Psoas muscle (tissue), 8 donors: Measurements from ENCODE around the gene PRKCH. TPM values are rescaled to one million over a fixed set of nuclear protein-coding genes. Genes with fewer than 3 reads are reported as not detected.

Experiments used
- ATAC-seq, 4 donors: fragments of 200-7000 bp; cut with Tn5 transposase; one replicate each; pipeline ENCODE4 v1.9.1; 2020; ENCODE audit warnings: moderate library complexity in 3 of 4, mild to moderate bottlenecking in 2 of 4
- DNase-seq, 2 donors: peaks; one replicate each; pipeline ENCODE4 v3.0.0-alpha.2; 2020
- H3K27ac ChIP-seq: fragments of 200-600 bp; one replicate; pipeline ENCODE4 v1.8.0; 2022
- H3K27me3 ChIP-seq, 3 donors: fragments of 200-600 bp in 1 of 3; one replicate each; pipeline versions ENCODE4 v1.6.1 to v1.8.0; 2013 to 2022; ENCODE audit warnings: low read length in 2 of 3, mild to moderate bottlenecking in 2 of 3, moderate library complexity in 1 of 3; ENCODE audit not compliant: insufficient read depth in 3 of 3
- H3K36me3 ChIP-seq, 2 donors: fragments of 200-600 bp in 1 of 2; one replicate each; pipeline versions ENCODE4 v1.6.1 to v1.8.0; 2013 to 2022; ENCODE audit warnings: low read depth in 1 of 2, mild to moderate bottlenecking in 1 of 2, moderate library complexity in 1 of 2; ENCODE audit not compliant: insufficient read depth in 1 of 2
- H3K4me1 ChIP-seq: fragments of 200-600 bp; one replicate; pipeline ENCODE4 v1.8.0; 2022
- H3K4me3 ChIP-seq: fragments of 200-600 bp; one replicate; pipeline ENCODE4 v1.8.0; 2022; ENCODE audit warnings: mild to moderate bottlenecking
- H3K9me3 ChIP-seq: fragments of 200-600 bp; one replicate; pipeline ENCODE4 v1.8.0; 2022
- WGBS, 3 donors: extraction: QIAGEN DNeasy Blood & Tissue Kit; methylation state at CpG; one replicate each; pipeline versions ENCODE4 v1.1.6 to v1.1.7; 2013; 5-methylcytosine and 5-hydroxymethylcytosine counted together
- intact Hi-C, 2 donors: fragments of 100-400 bp; cut with DNase I; formaldehyde crosslinking; loops; one replicate each; pipeline versions ENCODE4 v1.11.0 to v1.14.2; 2022
- polyA plus RNA-seq, 3 donors: library from polyadenylated mRNA; stranded (reverse); fragments of 200-250 nt; gene quantifications; one replicate each; pipeline ENCODE4 v1.2.3, GENCODE V29; 2013
- total RNA-seq, 4 donors: library from RNA; stranded (reverse); fragmentation: NEBNext Ultra II Directional in 2 of 4; extraction: Animal tissue kit (Norgen Biotek cat#: 25700) in 2 of 4; gene quantifications; one replicate each; pipeline versions ENCODE4 v1.2.1 to v1.2.4, GENCODE V29; 2021 to 2023
- TF ChIP-seq, protein P1 (sequence below): fragments of 200-600 bp; IDR thresholded peaks from one replicate; pipeline ENCODE4 v1.8.0; 2022; ENCODE audit warnings: antibody characterized with exemption
- donor health status: healthy with polysubstance abuse.
- donor health status: DM: no; HTN: no; CAD: no; lungs with moderate emphysema.
- donor health status: Bipolar disorder and iron deficiency.
- donor health status: healthy.
- donor health status: DM: yes; HTN: yes; CAD: no.
- donor health status: DM: no; HTN: no; CAD: no.
- donor health status: DM: no; HTN: no; CAD: no.
- donor health status: DM: yes; HTN: yes; CAD: no.

The PRKCH gene
- total and polyA plus RNA-seq, 7 donors = 5.9 to 17.9 (median 11.1) TPM

DNA sequence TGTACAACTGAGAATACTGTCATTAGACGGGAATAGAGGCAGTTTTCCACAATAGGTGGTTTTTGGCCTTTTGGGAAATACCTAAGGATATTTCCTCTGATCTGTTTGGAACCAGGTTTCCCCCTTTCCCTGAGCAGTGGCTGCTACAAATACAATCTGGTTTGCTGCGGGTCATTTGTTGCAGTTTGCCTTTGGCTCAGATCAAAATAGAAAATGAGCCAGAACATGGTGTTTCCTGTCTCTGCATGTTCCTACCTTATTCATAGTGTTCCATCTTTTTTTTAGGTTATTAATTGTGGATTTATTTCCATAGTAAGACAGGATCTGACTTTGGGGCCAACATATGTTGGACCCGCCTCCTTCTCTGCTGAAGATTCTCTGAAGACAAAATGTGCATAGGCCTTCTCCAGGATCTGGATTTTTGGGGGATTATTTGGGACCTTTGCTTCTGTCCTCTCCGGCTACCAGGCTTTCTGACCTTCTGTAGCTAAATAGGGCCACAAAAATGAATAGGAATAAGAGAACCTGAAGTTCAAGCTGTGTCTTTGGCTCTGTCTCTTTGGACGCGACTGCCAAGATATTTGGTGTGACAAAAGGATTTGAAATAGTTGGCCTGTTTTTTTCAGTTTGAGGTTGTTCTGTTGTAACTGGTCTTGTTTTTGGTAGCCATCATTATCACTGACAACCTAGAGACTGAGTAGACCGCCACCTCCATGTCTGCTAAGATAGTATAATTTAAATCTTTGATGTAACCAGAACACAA lies 146.9 kb downstream of the PRKCH start:
- intact Hi-C loops = loop anchor here in 1 of 2 donors (10.0 kb wide), 1 partner anchor 657 kb away; no protein-coding TSS in a partner anchor
- DNase-seq (no peak), ATAC-seq (no peak)
- Histone ChIP-seq H3K36me3 (no peaks in the 10 kb centered on the region), H3K9me3 (no peaks in the 10 kb centered on the region), H3K4me1 (peaks cover 20% of the 10 kb centered on the region), H3K4me3 (no peak overlapping the region), H3K27me3 (no peaks in the 10 kb centered on the region), H3K27ac (no peak overlapping the region)
- TF ChIP-seq, protein P1, sequence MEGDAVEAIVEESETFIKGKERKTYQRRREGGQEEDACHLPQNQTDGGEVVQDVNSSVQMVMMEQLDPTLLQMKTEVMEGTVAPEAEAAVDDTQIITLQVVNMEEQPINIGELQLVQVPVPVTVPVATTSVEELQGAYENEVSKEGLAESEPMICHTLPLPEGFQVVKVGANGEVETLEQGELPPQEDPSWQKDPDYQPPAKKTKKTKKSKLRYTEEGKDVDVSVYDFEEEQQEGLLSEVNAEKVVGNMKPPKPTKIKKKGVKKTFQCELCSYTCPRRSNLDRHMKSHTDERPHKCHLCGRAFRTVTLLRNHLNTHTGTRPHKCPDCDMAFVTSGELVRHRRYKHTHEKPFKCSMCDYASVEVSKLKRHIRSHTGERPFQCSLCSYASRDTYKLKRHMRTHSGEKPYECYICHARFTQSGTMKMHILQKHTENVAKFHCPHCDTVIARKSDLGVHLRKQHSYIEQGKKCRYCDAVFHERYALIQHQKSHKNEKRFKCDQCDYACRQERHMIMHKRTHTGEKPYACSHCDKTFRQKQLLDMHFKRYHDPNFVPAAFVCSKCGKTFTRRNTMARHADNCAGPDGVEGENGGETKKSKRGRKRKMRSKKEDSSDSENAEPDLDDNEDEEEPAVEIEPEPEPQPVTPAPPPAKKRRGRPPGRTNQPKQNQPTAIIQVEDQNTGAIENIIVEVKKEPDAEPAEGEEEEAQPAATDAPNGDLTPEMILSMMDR = no peak
- 77 to 83% (median 79%) methylated on average over 7 of the region's 7 CpGs for WGBS, 3 donors

DNA sequence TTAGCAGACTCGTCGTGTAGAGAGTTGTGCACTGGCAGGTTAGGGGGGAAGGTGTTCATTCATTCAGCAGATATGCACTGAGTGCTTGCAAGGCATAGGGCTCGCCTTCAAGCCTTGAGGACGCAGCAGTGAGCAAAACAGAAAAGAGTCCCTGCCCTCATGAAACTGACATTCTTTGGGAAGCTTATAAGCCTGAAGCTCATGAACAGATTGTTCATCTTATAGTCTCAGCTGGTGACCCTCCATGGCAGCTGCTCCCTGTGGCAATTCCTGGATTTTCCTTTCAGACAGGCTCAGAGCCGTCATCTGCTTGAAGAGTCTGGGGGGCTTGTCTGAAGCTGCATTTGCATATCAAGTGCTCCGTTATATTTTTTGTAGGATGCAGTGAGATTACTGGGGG lies 148.4 kb downstream of the PRKCH start:
- no peaks in the 10 kb centered on the region for H3K9me3 ChIP-seq

DNA sequence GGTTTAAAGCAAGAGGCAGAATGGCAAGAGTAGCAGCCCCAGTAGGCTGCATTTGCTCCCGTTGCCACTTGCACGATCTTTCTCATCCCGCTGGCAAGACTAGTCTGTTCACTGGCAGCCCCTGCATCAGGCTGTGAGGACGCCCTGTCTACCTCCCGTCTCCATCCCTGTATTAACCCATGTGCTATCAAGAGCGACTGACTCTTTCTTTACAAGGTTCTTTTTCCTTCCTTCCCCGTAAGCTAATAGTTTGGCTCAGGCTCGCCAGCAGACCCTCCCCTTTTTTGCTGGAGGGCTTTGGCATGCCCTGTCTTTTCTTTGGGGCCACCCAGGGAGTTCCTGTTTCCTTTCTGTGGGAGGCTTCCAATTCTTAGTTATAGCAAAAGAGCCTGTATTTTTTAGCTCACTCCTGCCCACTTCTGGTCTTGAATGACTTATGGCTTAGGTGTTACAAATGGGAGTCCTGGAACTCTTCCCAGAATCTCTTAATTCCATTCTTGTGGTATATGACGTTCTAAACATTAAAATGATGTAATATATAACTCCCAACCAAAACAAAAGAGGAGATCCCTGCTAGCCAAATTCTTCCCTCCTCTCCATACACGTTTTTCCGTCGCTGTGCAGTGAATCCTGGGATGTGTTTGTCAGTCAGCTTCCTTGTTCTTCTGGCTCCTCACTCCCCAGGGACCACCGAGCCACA lies 149.0 kb downstream of the PRKCH start:
- WGBS, 3 donors = 21 to 28% (median 28%) methylated on average over 13 of the region's 13 CpGs
- intact Hi-C loops = loop anchor here in 1 of 2 donors (5.0 kb wide), 1 partner anchor 257 kb away; no protein-coding TSS in a partner anchor
- peaks cover 20% of the 10 kb centered on the region for H3K4me1 ChIP-seq
- H3K4me3 ChIP-seq = no peak overlapping the region
- TF ChIP-seq, protein P1 = no peak
- H3K27me3 ChIP-seq = no peaks in the 10 kb centered on the region
- DNase-seq (no peak), ATAC-seq (no peak)
- no peak overlapping the region for H3K27ac ChIP-seq
- no peaks in the 10 kb centered on the region for H3K9me3 ChIP-seq
- H3K36me3 ChIP-seq = no peaks in the 10 kb centered on the region

More for the DNA sequence above, 148.4 kb downstream of the PRKCH start:
- no peak overlapping the region for H3K4me3 ChIP-seq
- intact Hi-C loops = loop anchor here (5.0 to 10.0 kb wide), 2 partner anchors 258 to 655 kb away; no protein-coding TSS in a partner anchor
- TF ChIP-seq, protein P1 = no peak
- 63 to 80% (median 76%) methylated on average over 6 of the region's 6 CpGs for WGBS, 3 donors
- H3K27me3 ChIP-seq = no peaks in the 10 kb centered on the region
- no peak for DNase-seq
- peaks cover 20% of the 10 kb centered on the region for H3K4me1 ChIP-seq
- no peak overlapping the region for H3K27ac ChIP-seq
- no peaks in the 10 kb centered on the region for H3K36me3 ChIP-seq
- ATAC-seq = no peak

DNA sequence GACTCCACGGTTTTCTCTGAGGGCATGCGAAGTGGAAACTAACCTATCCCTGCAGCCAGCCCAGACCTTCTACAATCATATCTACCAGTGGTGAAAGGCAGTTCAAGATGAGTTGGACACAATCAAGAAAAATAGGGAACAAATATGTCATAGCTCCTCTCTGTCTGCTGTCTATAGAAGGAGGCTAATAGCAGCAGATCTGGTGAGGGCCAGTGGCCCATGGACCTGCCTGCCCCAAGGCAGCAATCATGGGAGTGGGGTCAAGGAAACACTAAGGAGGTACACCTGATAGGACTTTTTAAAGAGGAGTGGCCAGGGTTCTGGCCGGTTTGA lies 149.5 kb downstream of the PRKCH start:
- Histone ChIP-seq H3K9me3 (no peaks in the 10 kb centered on the region), H3K27ac (peak overlapping the region; percentile 39), H3K4me3 (no peak overlapping the region), H3K4me1 (peaks cover 24% of the 10 kb centered on the region), H3K27me3 (no peaks in the 10 kb centered on the region), H3K36me3 (no peaks in the 10 kb centered on the region)
- intact Hi-C loops = loop anchor here in 1 of 2 donors (5.0 kb wide), 1 partner anchor 256 kb away; no protein-coding TSS in a partner anchor
- ATAC-seq (no peak), DNase-seq (no peak)
- 42 to 62% (median 45%) methylated on average over 3 of the region's 3 CpGs for WGBS, 3 donors
- TF ChIP-seq, protein P1 = no peak
